OCI-LY3 (cell line): ENCODE measurements around the gene PREB.
"Not testable (repeated sequence)": the region's sequence is repeated elsewhere in the genome, so short reads cannot be mapped to it uniquely, and the experiment has no call there.

Source experiments
- H2AFZ ChIP-seq: fragments of 200-600, 300-600 bp; shearing (Covaris generic); 2 replicates; pipeline ENCODE4 v1.6.0; 2014; ENCODE audit warnings: antibody characterized with exemption, low read depth, low read length
- H3K27ac ChIP-seq: fragments of 200-600, 300-600 bp; sonication (generic); 2 replicates; pipeline ENCODE4 v1.5.1; 2014; ENCODE audit warnings: mild to moderate bottlenecking, low read length, moderate library complexity, mixed read lengths
- H3K27me3 ChIP-seq: fragments of 200-600, 300-600 bp; sonication (generic); 2 replicates; pipeline ENCODE4 v1.6.1; 2014; ENCODE audit warnings: low read depth, low read length, mixed read lengths
- H3K36me3 ChIP-seq: fragments of 200-600, 300-600 bp; sonication (generic); replicated peaks from 2 replicates; pipeline ENCODE3; 2014; ENCODE audit warnings: low read depth, low read length, mixed read lengths
- H3K4me1 ChIP-seq: fragments of 300-600, 200-600 bp; sonication (generic); 2 replicates; pipeline ENCODE4 v1.6.1; 2014; ENCODE audit warnings: low read length, mixed read lengths
- H3K4me2 ChIP-seq: fragments of 200-600, 300-600 bp; sonication (generic); 2 replicates; pipeline ENCODE4 v1.6.1; 2014; ENCODE audit warnings: low read length, mixed read lengths
- H3K4me3 ChIP-seq: fragments of 300-600, 200-600 bp; sonication (generic); 2 replicates; pipeline ENCODE4 v1.5.1; 2014; ENCODE audit warnings: antibody characterized with exemption, mild to moderate bottlenecking, low read length, moderate library complexity
- H3K79me2 ChIP-seq: fragments of 300-600, 200-600 bp; shearing (Covaris generic); 2 replicates; pipeline ENCODE4 v1.6.1; 2014; ENCODE audit warnings: mild to moderate bottlenecking, low read length, mixed read lengths
- H3K9ac ChIP-seq: fragments of 300-600, 200-600 bp; shearing (Covaris generic); 2 replicates; pipeline ENCODE4 v1.6.0; 2014; ENCODE audit warnings: mild to moderate bottlenecking, low read length, moderate library complexity
- H3K9me3 ChIP-seq: fragments of 200-600, 300-600 bp; shearing (Covaris generic); 2 replicates; pipeline ENCODE4 v1.6.1; 2014; ENCODE audit warnings: low read length, mixed read lengths; ENCODE audit not compliant: insufficient read depth
- H4K20me1 ChIP-seq: fragments of 200-600, 300-600 bp; sonication (generic); 2 replicates; pipeline ENCODE4 v1.6.1; 2016; ENCODE audit warnings: low read length, mixed read lengths; ENCODE audit not compliant: insufficient read depth
- EZH2phosphoT487 ChIP-seq: fragments of 200-600 bp; shearing (Covaris generic); IDR thresholded peaks from 2 replicates; pipeline ENCODE4 v1.6.1; 2018; ENCODE audit warnings: antibody characterized with exemption, mixed run types, low read depth
- TF ChIP-seq, protein P1 (sequence below): fragments of 200-600, 300-600 bp; sonication (generic); IDR thresholded peaks from 2 replicates; pipeline ENCODE4 v1.5.1; 2014; ENCODE audit warnings: antibody characterized with exemption, low read length, low read depth

The PREB gene

GRCh38 chr2:27179344-27180000 lies 45.0 kb upstream of the PREB start:
- no peaks in the 10 kb centered on the region for H3K36me3 ChIP-seq
- no peak overlapping the region for H3K9ac ChIP-seq
- no peak overlapping the region for H3K4me2 ChIP-seq
- peaks cover 11% of the 10 kb centered on the region for H3K27me3 ChIP-seq
- H4K20me1 ChIP-seq: no peaks in the 10 kb centered on the region
- no peaks in the 10 kb centered on the region for H3K4me1 ChIP-seq
- H3K27ac ChIP-seq: no peak overlapping the region
- TF ChIP-seq, protein P1, sequence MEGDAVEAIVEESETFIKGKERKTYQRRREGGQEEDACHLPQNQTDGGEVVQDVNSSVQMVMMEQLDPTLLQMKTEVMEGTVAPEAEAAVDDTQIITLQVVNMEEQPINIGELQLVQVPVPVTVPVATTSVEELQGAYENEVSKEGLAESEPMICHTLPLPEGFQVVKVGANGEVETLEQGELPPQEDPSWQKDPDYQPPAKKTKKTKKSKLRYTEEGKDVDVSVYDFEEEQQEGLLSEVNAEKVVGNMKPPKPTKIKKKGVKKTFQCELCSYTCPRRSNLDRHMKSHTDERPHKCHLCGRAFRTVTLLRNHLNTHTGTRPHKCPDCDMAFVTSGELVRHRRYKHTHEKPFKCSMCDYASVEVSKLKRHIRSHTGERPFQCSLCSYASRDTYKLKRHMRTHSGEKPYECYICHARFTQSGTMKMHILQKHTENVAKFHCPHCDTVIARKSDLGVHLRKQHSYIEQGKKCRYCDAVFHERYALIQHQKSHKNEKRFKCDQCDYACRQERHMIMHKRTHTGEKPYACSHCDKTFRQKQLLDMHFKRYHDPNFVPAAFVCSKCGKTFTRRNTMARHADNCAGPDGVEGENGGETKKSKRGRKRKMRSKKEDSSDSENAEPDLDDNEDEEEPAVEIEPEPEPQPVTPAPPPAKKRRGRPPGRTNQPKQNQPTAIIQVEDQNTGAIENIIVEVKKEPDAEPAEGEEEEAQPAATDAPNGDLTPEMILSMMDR: no peak
- TF ChIP-seq EZH2phosphoT487: no peak
- no peaks in the 10 kb centered on the region for H3K79me2 ChIP-seq
- no peak overlapping the region for H2AFZ ChIP-seq
- H3K4me3 ChIP-seq: no peak overlapping the region
- H3K9me3 ChIP-seq: no peaks in the 10 kb centered on the region

DNA sequence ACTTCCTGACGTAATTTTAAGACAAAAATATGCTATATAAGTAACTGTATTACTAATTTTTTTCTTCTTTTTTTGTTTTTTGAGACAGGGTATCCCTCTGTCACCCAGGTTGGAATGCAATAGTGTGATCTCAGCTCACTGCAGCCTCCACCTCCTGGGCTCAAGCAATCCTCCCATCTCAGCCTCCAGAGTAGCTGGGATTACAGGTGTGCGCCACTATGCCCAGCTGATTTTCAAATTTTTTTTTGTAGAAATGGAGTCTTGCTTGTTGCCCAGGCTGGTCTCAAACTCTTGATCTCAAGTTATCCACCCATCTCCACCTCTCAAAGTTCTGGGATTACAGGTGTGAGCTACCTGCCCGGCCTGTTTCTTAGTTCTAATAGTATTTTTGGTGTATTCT lies 44.0 kb upstream of the PREB start:
- Histone ChIP-seq H4K20me1 (no peaks in the 10 kb centered on the region), H3K27ac (no peak overlapping the region), H3K27me3 (peaks cover 14% of the 10 kb centered on the region), H2AFZ (no peak overlapping the region), H3K9ac (no peak overlapping the region), H3K9me3 (no peaks in the 10 kb centered on the region), H3K4me3 (no peak overlapping the region), H3K4me2 (no peak overlapping the region), H3K79me2 (no peaks in the 10 kb centered on the region), H3K36me3 (no peaks in the 10 kb centered on the region), H3K4me1 (no peaks in the 10 kb centered on the region)
- no peak for TF ChIP-seq EZH2phosphoT487
- TF ChIP-seq, protein P1: no peak

- no peaks in the 10 kb centered on the region for H3K36me3 ChIP-seq
- no peak overlapping the region for H3K9ac ChIP-seq
- H3K9me3 ChIP-seq: no peaks in the 10 kb centered on the region
- H3K79me2 ChIP-seq: no peaks in the 10 kb centered on the region
- H3K27ac ChIP-seq: no peak overlapping the region
- no peak overlapping the region for H3K4me2 ChIP-seq
- TF ChIP-seq, protein P1: no peak
- no peak for TF ChIP-seq EZH2phosphoT487
- no peaks in the 10 kb centered on the region for H4K20me1 ChIP-seq
- H2AFZ ChIP-seq: no peak overlapping the region
- H3K4me3 ChIP-seq: no peak overlapping the region
- H3K27me3 ChIP-seq: peaks cover 18% of the 10 kb centered on the region
- peaks cover 5% of the 10 kb centered on the region for H3K4me1 ChIP-seq
Measured at GRCh38 chr2:27177441-27178351, 43.3 kb upstream of the PREB start.

GRCh38 chr2:27175781-27176180 lies 41.3 kb upstream of the PREB start:
- not testable (repeated sequence) for H3K9ac ChIP-seq, H4K20me1 ChIP-seq, H3K36me3 ChIP-seq, H3K79me2 ChIP-seq, H3K4me3 ChIP-seq, H2AFZ ChIP-seq, H3K9me3 ChIP-seq, H3K4me2 ChIP-seq, H3K27ac ChIP-seq
- H3K27me3 ChIP-seq: peaks cover 18% of the 10 kb centered on the region
- H3K4me1 ChIP-seq: peaks cover 15% of the 10 kb centered on the region
